Measurements from ENCODE around the gene NLRP1. TPM values are rescaled to one million over a fixed set of nuclear protein-coding genes. Genes with fewer than 3 reads are reported as not detected.

The NLRP1 gene
- total and polyA plus RNA-seq, 4 donors: 1.8 to 5.4 (median 3.0) TPM

GRCh38 chr17:5536866-5537650, 47.3 kb downstream of the NLRP1 start:
- no peaks in the 10 kb centered on the region for H3K27me3 ChIP-seq (ENCODE audit: control insufficient read depth in 4 of 4, insufficient read depth in 4 of 4, low read length in 3 of 4)
- H3K4me3 ChIP-seq (ENCODE audit: low read depth in 1 of 3, low read length in 3 of 3): no peak overlapping the region
- no peaks in the 10 kb centered on the region for H3K36me3 ChIP-seq (ENCODE audit: control insufficient read depth in 4 of 4, insufficient read depth in 3 of 4, low read depth in 1 of 4, low read length in 3 of 4)
- TF ChIP-seq, protein P1, sequence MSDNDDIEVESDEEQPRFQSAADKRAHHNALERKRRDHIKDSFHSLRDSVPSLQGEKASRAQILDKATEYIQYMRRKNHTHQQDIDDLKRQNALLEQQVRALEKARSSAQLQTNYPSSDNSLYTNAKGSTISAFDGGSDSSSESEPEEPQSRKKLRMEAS (IDR thresholded peaks at IDR 0.05): no peak
- TF ChIP-seq GABPA (IDR thresholded peaks at IDR 0.05 in 1 of 2, conservative IDR thresholded peaks at IDR 0.05 in 1 of 2) (no peak), JUND (IDR thresholded peaks at IDR 0.05) (no peak), REST (IDR thresholded peaks at IDR 0.05) (no peak), HNF4A (conservative IDR thresholded peaks at IDR 0.05) (no peak), TAF1 (conservative IDR thresholded peaks at IDR 0.05) (no peak), YY1 (IDR thresholded peaks at IDR 0.05) (no peak), FOXA2 (IDR thresholded peaks at IDR 0.05) (no peak), NR2F2 (IDR thresholded peaks at IDR 0.05) (no peak), EGR1 (IDR thresholded peaks at IDR 0.05; ENCODE audit: low read depth in 2 of 2) (no peak), RXRA (IDR thresholded peaks at IDR 0.05) (no peak), CTCF (IDR thresholded peaks at IDR 0.05; ENCODE audit: low read depth, low read length, missing input control) (no peak), SP1 (IDR thresholded peaks at IDR 0.05) (no peak), HNF4G (IDR thresholded peaks at IDR 0.05) (no peak), FOXA1 (IDR thresholded peaks at IDR 0.05) (no peak), ATF3 (IDR thresholded peaks at IDR 0.05) (no peak), RAD21 (IDR thresholded peaks at IDR 0.05) (no peak)
- TF ChIP-seq, protein P2, sequence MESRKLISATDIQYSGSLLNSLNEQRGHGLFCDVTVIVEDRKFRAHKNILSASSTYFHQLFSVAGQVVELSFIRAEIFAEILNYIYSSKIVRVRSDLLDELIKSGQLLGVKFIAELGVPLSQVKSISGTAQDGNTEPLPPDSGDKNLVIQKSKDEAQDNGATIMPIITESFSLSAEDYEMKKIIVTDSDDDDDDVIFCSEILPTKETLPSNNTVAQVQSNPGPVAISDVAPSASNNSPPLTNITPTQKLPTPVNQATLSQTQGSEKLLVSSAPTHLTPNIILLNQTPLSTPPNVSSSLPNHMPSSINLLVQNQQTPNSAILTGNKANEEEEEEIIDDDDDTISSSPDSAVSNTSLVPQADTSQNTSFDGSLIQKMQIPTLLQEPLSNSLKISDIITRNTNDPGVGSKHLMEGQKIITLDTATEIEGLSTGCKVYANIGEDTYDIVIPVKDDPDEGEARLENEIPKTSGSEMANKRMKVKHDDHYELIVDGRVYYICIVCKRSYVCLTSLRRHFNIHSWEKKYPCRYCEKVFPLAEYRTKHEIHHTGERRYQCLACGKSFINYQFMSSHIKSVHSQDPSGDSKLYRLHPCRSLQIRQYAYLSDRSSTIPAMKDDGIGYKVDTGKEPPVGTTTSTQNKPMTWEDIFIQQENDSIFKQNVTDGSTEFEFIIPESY (IDR thresholded peaks at IDR 0.05): no peak
- no peaks in the 10 kb centered on the region for H3K9me3 ChIP-seq (ENCODE audit: control insufficient read depth in 4 of 4, low read length in 3 of 4)
- H3K4me1 ChIP-seq (ENCODE audit: control insufficient read depth in 4 of 4, insufficient read depth in 4 of 4, low read length in 3 of 4): no peaks in the 10 kb centered on the region
- no peak for DNase-seq (ENCODE audit: low spot score)
- 88% methylated on average over 11 of the region's 11 CpGs for WGBS
- H3K27ac ChIP-seq (ENCODE audit: low read depth in 1 of 2, low read length in 2 of 2): no peak overlapping the region
- H3K9ac ChIP-seq (ENCODE audit: low read depth in 1 of 2, low read length in 2 of 2): no peak overlapping the region

Data from liver (tissue), 9 donors.